ENCODE measurements around the gene DUSP10.

DNA sequence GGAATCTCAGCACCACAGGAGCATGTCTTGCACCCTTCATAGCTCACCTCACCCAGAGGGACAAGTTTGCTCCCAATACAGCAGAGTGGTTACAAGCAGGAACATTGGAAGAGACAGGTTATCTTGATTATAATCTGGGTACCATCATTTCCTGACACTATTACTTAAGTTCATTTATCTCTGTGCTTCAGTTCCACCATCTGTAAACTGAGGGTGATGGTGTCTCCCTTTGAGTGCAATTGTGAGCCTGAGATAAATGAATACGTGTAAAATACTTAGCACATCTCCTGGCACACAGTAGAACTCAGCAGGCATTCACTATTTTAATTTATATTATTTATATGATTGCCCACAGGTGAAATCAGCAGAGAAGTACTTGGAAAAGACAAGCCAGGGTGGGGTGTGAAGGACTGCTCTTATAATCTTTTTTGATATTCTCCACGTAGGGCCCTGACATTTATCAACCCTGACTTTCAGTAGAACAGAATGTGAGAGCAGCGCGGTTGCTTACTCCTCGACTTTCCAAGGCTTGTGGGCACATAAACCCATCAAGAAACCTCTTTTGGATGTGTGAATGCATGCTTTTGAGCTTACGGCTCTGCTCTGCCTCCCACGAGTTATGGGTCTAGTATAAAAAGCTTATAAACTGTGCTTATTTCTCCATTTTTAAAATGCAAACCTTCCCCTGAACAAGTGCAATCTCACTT, 34.9 kb downstream of the DUSP10 start:
- no peak for TF ChIP-seq POLR2A (IDR thresholded peaks at IDR 0.05)
- TF ChIP-seq, protein P1, sequence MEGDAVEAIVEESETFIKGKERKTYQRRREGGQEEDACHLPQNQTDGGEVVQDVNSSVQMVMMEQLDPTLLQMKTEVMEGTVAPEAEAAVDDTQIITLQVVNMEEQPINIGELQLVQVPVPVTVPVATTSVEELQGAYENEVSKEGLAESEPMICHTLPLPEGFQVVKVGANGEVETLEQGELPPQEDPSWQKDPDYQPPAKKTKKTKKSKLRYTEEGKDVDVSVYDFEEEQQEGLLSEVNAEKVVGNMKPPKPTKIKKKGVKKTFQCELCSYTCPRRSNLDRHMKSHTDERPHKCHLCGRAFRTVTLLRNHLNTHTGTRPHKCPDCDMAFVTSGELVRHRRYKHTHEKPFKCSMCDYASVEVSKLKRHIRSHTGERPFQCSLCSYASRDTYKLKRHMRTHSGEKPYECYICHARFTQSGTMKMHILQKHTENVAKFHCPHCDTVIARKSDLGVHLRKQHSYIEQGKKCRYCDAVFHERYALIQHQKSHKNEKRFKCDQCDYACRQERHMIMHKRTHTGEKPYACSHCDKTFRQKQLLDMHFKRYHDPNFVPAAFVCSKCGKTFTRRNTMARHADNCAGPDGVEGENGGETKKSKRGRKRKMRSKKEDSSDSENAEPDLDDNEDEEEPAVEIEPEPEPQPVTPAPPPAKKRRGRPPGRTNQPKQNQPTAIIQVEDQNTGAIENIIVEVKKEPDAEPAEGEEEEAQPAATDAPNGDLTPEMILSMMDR (IDR thresholded peaks at IDR 0.05): no peak

All from tibial nerve (tissue), 3 donors.